ENCODE results near the gene TMIE.

DNA sequence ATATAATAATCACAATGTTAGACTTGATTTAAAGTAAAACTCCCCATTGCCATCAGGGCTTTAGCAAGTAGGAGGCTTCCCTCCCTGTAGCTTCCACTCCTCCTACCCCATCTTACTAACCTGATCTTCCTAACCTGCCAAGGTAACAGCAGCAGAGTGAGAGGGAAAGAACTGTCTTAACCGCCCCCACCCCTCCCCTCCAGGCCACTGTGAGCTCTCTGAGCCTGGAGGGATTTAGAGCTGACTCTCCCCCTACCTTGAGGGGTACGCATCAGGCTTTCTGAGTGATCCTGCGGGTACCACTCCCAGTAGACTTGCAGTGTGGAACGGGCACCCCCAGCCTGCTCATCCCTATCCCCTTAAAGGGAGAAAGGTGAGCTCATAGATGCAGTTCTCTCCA, 27.8 kb downstream of the TMIE start:
- TF ChIP-seq, protein P1, sequence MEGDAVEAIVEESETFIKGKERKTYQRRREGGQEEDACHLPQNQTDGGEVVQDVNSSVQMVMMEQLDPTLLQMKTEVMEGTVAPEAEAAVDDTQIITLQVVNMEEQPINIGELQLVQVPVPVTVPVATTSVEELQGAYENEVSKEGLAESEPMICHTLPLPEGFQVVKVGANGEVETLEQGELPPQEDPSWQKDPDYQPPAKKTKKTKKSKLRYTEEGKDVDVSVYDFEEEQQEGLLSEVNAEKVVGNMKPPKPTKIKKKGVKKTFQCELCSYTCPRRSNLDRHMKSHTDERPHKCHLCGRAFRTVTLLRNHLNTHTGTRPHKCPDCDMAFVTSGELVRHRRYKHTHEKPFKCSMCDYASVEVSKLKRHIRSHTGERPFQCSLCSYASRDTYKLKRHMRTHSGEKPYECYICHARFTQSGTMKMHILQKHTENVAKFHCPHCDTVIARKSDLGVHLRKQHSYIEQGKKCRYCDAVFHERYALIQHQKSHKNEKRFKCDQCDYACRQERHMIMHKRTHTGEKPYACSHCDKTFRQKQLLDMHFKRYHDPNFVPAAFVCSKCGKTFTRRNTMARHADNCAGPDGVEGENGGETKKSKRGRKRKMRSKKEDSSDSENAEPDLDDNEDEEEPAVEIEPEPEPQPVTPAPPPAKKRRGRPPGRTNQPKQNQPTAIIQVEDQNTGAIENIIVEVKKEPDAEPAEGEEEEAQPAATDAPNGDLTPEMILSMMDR (IDR thresholded peaks at IDR 0.05) = no peak
- TF ChIP-seq POLR2A (IDR thresholded peaks at IDR 0.05) = no peak
